Measurements from ENCODE around the gene GOLGA6L2. TPM values are rescaled to one million over a fixed set of nuclear protein-coding genes. Genes with fewer than 3 reads are reported as not detected.
"Not testable (repeated sequence)": the region's sequence is repeated elsewhere in the genome, so short reads cannot be mapped to it uniquely, and the experiment has no call there.

Gene GOLGA6L2
- total and polyA plus RNA-seq, 4 donors, result not detected

DNA sequence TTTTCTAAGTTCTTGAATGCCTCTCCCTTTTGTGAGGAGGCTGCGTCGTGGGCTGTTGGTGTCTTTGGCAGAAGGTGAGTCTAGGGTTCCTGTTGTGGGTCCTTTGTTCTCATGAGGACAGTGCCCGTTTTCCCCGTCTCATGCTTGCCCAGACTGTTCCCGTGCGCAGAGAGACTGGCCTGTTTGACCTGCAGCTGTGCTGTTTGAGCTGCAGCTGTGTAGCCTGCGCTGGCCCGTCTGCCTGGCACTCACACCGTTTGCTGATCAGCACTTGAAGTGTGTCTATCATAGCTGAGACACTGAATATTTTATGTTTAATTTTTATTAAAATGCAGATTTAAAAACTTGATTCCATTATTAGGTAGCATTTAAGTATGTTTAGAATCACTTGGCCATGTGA lies 9.9 kb downstream of the GOLGA6L2 start:
- 79 to 84% methylated on average over 9 of the region's 9 CpGs for WGBS, 2 donors
- no peak for ATAC-seq (ENCODE audit: insufficient read depth, low FRiP score)
- Histone ChIP-seq H3K9ac (ENCODE audit: insufficient read depth in 1 of 2, low read length in 2 of 2) (no peak overlapping the region), H3K27me3 (ENCODE audit: control insufficient read depth in 3 of 3, insufficient read depth in 3 of 3, low read length in 2 of 3) (no peaks in the 10 kb centered on the region), H3K36me3 (ENCODE audit: control insufficient read depth in 4 of 4, insufficient read depth in 4 of 4, low read length in 4 of 4) (no peaks in the 10 kb centered on the region), H3K4me1 (ENCODE audit: control insufficient read depth in 5 of 5, insufficient read depth in 5 of 5, low read length in 5 of 5) (no peaks in the 10 kb centered on the region), H3K4me3 (no peak overlapping the region), H3K27ac (ENCODE audit: low read depth in 1 of 2, low read length in 1 of 2) (no peak overlapping the region), H3K9me3 (ENCODE audit: control insufficient read depth in 4 of 4, insufficient read depth in 3 of 4, low read length in 3 of 4) (no peaks in the 10 kb centered on the region)
- no peak for DNase-seq
- TF ChIP-seq, protein P1, sequence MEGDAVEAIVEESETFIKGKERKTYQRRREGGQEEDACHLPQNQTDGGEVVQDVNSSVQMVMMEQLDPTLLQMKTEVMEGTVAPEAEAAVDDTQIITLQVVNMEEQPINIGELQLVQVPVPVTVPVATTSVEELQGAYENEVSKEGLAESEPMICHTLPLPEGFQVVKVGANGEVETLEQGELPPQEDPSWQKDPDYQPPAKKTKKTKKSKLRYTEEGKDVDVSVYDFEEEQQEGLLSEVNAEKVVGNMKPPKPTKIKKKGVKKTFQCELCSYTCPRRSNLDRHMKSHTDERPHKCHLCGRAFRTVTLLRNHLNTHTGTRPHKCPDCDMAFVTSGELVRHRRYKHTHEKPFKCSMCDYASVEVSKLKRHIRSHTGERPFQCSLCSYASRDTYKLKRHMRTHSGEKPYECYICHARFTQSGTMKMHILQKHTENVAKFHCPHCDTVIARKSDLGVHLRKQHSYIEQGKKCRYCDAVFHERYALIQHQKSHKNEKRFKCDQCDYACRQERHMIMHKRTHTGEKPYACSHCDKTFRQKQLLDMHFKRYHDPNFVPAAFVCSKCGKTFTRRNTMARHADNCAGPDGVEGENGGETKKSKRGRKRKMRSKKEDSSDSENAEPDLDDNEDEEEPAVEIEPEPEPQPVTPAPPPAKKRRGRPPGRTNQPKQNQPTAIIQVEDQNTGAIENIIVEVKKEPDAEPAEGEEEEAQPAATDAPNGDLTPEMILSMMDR (IDR thresholded peaks at IDR 0.05; ENCODE audit: control extremely low read depth, extremely low read depth), result no peak

DNA sequence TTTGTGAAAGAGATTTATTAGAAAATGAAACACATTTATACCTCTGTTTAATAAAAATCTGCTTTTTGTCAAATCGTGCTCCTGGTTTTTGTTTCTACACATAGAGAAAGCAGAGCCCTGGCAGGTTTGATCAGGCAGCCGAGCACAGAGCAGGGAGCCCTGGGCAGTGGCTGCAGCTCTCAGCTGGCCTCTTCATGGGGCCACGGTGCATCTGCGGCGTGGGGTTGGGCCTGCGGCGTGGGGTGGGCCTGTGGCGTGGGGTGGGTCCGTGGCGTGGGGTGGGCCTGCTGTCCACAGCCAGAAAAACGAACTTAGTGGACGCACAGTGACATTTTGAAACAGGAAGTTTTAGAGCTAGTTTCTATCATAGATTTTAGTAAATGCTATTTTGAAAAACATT lies 10.6 kb downstream of the GOLGA6L2 start:
- TF ChIP-seq, protein P1 (IDR thresholded peaks at IDR 0.05; ENCODE audit: control extremely low read depth, extremely low read depth), result no peak
- Histone ChIP-seq H3K9ac (ENCODE audit: insufficient read depth in 1 of 2, low read length in 2 of 2) (no peak overlapping the region), H3K27ac (ENCODE audit: low read depth in 1 of 2, low read length in 1 of 2) (no peak overlapping the region), H3K36me3 (ENCODE audit: control insufficient read depth in 4 of 4, insufficient read depth in 4 of 4, low read length in 4 of 4) (no peaks in the 10 kb centered on the region), H3K27me3 (ENCODE audit: control insufficient read depth in 3 of 3, insufficient read depth in 3 of 3, low read length in 2 of 3) (no peaks in the 10 kb centered on the region), H3K4me3 (no peak overlapping the region), H3K9me3 (ENCODE audit: control insufficient read depth in 4 of 4, insufficient read depth in 3 of 4, low read length in 3 of 4) (no peaks in the 10 kb centered on the region), H3K4me1 (ENCODE audit: control insufficient read depth in 5 of 5, insufficient read depth in 5 of 5, low read length in 5 of 5) (no peaks in the 10 kb centered on the region)
- ATAC-seq (ENCODE audit: insufficient read depth, low FRiP score) (no peak), DNase-seq (no peak)
- 86 to 88% methylated on average over 12 of the region's 12 CpGs for WGBS, 2 donors

DNA sequence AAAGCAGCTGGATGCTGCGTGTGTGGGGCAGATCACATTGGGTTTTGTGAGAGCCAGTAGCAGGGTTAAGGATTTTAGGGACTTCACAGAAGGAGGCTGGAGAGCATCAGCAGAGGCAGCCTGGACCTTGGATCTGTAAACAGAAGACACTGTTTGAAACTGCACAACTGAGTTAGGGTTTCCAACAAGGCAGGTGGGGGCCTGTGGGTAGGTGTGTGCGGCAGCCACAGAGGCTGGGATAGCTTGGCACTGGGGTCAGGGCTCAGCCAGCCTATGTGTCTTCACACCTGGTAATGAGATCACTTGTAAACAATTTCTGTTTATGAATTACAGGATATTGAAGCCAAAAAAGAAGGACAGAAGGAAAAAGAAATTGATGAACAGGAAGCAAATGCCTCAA lies 12.3 kb downstream of the GOLGA6L2 start:
- not testable (repeated sequence) for ATAC-seq (ENCODE audit: insufficient read depth, low FRiP score)

DNA sequence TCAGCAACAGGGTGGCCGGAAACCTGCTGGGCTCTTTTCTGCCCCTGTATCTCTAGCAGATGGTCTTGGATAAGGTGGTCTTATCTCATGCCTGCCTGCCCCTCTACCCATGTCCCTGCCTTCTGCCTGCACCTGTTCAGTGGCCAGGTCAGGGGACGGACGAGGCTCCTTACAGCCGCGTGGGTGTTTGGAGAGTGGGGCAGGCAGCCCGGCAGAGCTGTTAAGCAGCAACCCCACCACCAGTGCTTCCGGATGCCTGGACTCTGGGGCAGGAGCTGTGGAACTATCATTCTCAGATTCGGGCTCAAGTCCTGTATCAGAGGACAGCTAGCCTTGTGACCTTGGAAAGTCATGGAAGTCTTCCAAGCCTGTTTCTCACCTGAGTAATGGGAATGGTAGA lies 21.7 kb downstream of the GOLGA6L2 start:
- not testable (repeated sequence) for H3K27ac ChIP-seq (ENCODE audit: low read depth in 1 of 2, low read length in 1 of 2); DNase-seq

More for the DNA sequence above, 12.3 kb downstream of the GOLGA6L2 start:
- not testable (repeated sequence) for H3K9me3 ChIP-seq (ENCODE audit: control insufficient read depth in 4 of 4, insufficient read depth in 3 of 4, low read length in 3 of 4); H3K9ac ChIP-seq (ENCODE audit: insufficient read depth in 1 of 2, low read length in 2 of 2); H3K27ac ChIP-seq (ENCODE audit: low read depth in 1 of 2, low read length in 1 of 2); H3K4me3 ChIP-seq; H3K4me1 ChIP-seq (ENCODE audit: control insufficient read depth in 5 of 5, insufficient read depth in 5 of 5, low read length in 5 of 5); DNase-seq; H3K27me3 ChIP-seq (ENCODE audit: control insufficient read depth in 3 of 3, insufficient read depth in 3 of 3, low read length in 2 of 3); H3K36me3 ChIP-seq (ENCODE audit: control insufficient read depth in 4 of 4, insufficient read depth in 4 of 4, low read length in 4 of 4)
- WGBS, 2 donors, result 75 to 87% methylated on average over 2 of the region's 2 CpGs

More for the DNA sequence above, 21.7 kb downstream of the GOLGA6L2 start:
- not testable (repeated sequence) for H3K4me3 ChIP-seq; H3K9me3 ChIP-seq (ENCODE audit: control insufficient read depth in 4 of 4, insufficient read depth in 3 of 4, low read length in 3 of 4); H3K27me3 ChIP-seq (ENCODE audit: control insufficient read depth in 3 of 3, insufficient read depth in 3 of 3, low read length in 2 of 3); H3K9ac ChIP-seq (ENCODE audit: insufficient read depth in 1 of 2, low read length in 2 of 2); H3K4me1 ChIP-seq (ENCODE audit: control insufficient read depth in 5 of 5, insufficient read depth in 5 of 5, low read length in 5 of 5); H3K36me3 ChIP-seq (ENCODE audit: control insufficient read depth in 4 of 4, insufficient read depth in 4 of 4, low read length in 4 of 4); ATAC-seq (ENCODE audit: insufficient read depth, low FRiP score)
- WGBS, 2 donors, result 88 to 91% methylated on average over 8 of the region's 8 CpGs
